Fibroblast of lung (primary cell): ENCODE measurements around the gene TIFAB. TPM values are rescaled to one million over a fixed set of nuclear protein-coding genes. Genes with fewer than 3 reads are reported as not detected.

ENCODE experiments used
- DNase-seq, 2 donors: peaks; one replicate each; pipeline versions ENCODE4 v3.0.0 to v3.0.0-alpha.2; 2010; ENCODE audit warnings: low read depth in 2 of 2
- H2AFZ ChIP-seq: 2 replicates; pipeline ENCODE4 v1.5.1; 2012; ENCODE audit warnings: low read length, control low read depth, inconsistent platforms
- H3K27ac ChIP-seq: 2 replicates; pipeline ENCODE4 v1.5.1; 2011; ENCODE audit warnings: low read length, control low read depth; ENCODE audit not compliant: insufficient read depth
- H3K27me3 ChIP-seq: 2 replicates; pipeline ENCODE4 v1.5.1; 2011; ENCODE audit warnings: mild to moderate bottlenecking, low read length; ENCODE audit not compliant: control insufficient read depth, insufficient read depth
- H3K36me3 ChIP-seq: 2 replicates; pipeline ENCODE4 v1.5.1; 2011; ENCODE audit warnings: low read length; ENCODE audit not compliant: control insufficient read depth, insufficient read depth
- H3K4me1 ChIP-seq: 2 replicates; pipeline ENCODE4 v1.5.1; 2011; ENCODE audit warnings: low read length; ENCODE audit not compliant: control insufficient read depth, insufficient read depth; ENCODE audit errors: extremely low read depth
- H3K4me2 ChIP-seq: 2 replicates; pipeline ENCODE4 v1.5.1; 2011; ENCODE audit warnings: low read length, control low read depth; ENCODE audit not compliant: insufficient read depth; ENCODE audit errors: extremely low read depth
- H3K4me3 ChIP-seq, 4 experiments: fragments of 200-600 bp in 1 of 4; sonication (generic) in 1 of 4; replicated peaks in 1 of 4; 2 replicates each; pipeline ENCODE4 v1.5.1; 2011 to 2016; ENCODE audit warnings: low read length in 4 of 4, low read depth in 3 of 4, mild to moderate bottlenecking in 3 of 4, control low read depth in 2 of 4, inconsistent platforms in 1 of 4, mixed read lengths in 1 of 4; ENCODE audit not compliant: insufficient read depth in 1 of 4; ENCODE audit errors: control extremely low read depth in 1 of 4
- H3K79me2 ChIP-seq: 2 replicates; pipeline ENCODE4 v1.5.1; 2012; ENCODE audit warnings: mild to moderate bottlenecking, low read length, inconsistent platforms; ENCODE audit not compliant: control insufficient read depth, insufficient read depth
- H3K9ac ChIP-seq: 2 replicates; pipeline ENCODE4 v1.5.1; 2011; ENCODE audit warnings: mild to moderate bottlenecking, low read length, control low read depth; ENCODE audit not compliant: insufficient read depth
- H3K9me3 ChIP-seq: 2 replicates; pipeline ENCODE4 v1.5.1; 2012; ENCODE audit warnings: low read depth, low read length; ENCODE audit not compliant: control insufficient read depth, insufficient read depth
- H4K20me1 ChIP-seq: 2 replicates; pipeline ENCODE4 v1.5.1; 2011; ENCODE audit warnings: low read length; ENCODE audit not compliant: control insufficient read depth, insufficient read depth; ENCODE audit errors: extremely low read depth
- EZH2 ChIP-seq: IDR thresholded peaks from 2 replicates; pipeline ENCODE4 v1.5.1; 2012; ENCODE audit warnings: low read length, control low read depth, mild to moderate bottlenecking; ENCODE audit errors: missing control alignments
- polyA plus RNA-seq, 2 donors: library from polyadenylated mRNA; depleted of rRNA in 1 of 2; stranded (reverse) in 1 of 2; unstranded in 1 of 2; fragments of >200 nt; gene quantifications; 2 replicates each; pipeline ENCODE4 v1.2.1, GENCODE V29; 2011 to 2012; ENCODE audit warnings: missing spikeins in 1 of 2
- total RNA-seq: library from RNA; depleted of rRNA; stranded (reverse); fragments of >200 nt; gene quantifications from 2 replicates; pipeline ENCODE4 v1.2.1, GENCODE V29; 2014
- TF ChIP-seq, protein P1 (sequence below), 2 donors: IDR thresholded peaks in 1 of 2; conservative IDR thresholded peaks in 1 of 2; 1 replicate in 1 of 2; 2 replicates in 1 of 2; pipeline ENCODE4 v1.5.1; 2011 to 2012; ENCODE audit warnings: low read length in 2 of 2, control low read depth in 1 of 2, inconsistent platforms in 1 of 2, low read depth in 1 of 2, mild to moderate bottlenecking in 1 of 2

TIFAB gene
- total and polyA plus RNA-seq, 2 donors (not counting 1 experiment from before 2014, with no cell fraction given) = not detected

GRCh38 chr5:135438636-135439221 lies 13.4 kb downstream of the TIFAB start:
- Histone ChIP-seq H3K27me3 (no peaks in the 10 kb centered on the region), H3K4me3 (no peak overlapping the region), H3K4me2 (no peak overlapping the region), H3K9ac (no peak overlapping the region), H3K27ac (peak overlapping the region; percentile 5), H4K20me1 (no peaks in the 10 kb centered on the region), H3K36me3 (no peaks in the 10 kb centered on the region), H3K79me2 (no peaks in the 10 kb centered on the region), H3K9me3 (no peaks in the 10 kb centered on the region), H3K4me1 (peaks cover 22% of the 10 kb centered on the region), H2AFZ (no peak overlapping the region)
- TF ChIP-seq, protein P1, sequence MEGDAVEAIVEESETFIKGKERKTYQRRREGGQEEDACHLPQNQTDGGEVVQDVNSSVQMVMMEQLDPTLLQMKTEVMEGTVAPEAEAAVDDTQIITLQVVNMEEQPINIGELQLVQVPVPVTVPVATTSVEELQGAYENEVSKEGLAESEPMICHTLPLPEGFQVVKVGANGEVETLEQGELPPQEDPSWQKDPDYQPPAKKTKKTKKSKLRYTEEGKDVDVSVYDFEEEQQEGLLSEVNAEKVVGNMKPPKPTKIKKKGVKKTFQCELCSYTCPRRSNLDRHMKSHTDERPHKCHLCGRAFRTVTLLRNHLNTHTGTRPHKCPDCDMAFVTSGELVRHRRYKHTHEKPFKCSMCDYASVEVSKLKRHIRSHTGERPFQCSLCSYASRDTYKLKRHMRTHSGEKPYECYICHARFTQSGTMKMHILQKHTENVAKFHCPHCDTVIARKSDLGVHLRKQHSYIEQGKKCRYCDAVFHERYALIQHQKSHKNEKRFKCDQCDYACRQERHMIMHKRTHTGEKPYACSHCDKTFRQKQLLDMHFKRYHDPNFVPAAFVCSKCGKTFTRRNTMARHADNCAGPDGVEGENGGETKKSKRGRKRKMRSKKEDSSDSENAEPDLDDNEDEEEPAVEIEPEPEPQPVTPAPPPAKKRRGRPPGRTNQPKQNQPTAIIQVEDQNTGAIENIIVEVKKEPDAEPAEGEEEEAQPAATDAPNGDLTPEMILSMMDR (conservative IDR thresholded peaks at IDR 0.05 in 1 of 2, IDR thresholded peaks at IDR 0.05 in 1 of 2; ENCODE audit: low read depth in 1 of 2, low read length in 2 of 2) = no peak
- TF ChIP-seq EZH2 = no peak
- DNase-seq = no peak

DNA sequence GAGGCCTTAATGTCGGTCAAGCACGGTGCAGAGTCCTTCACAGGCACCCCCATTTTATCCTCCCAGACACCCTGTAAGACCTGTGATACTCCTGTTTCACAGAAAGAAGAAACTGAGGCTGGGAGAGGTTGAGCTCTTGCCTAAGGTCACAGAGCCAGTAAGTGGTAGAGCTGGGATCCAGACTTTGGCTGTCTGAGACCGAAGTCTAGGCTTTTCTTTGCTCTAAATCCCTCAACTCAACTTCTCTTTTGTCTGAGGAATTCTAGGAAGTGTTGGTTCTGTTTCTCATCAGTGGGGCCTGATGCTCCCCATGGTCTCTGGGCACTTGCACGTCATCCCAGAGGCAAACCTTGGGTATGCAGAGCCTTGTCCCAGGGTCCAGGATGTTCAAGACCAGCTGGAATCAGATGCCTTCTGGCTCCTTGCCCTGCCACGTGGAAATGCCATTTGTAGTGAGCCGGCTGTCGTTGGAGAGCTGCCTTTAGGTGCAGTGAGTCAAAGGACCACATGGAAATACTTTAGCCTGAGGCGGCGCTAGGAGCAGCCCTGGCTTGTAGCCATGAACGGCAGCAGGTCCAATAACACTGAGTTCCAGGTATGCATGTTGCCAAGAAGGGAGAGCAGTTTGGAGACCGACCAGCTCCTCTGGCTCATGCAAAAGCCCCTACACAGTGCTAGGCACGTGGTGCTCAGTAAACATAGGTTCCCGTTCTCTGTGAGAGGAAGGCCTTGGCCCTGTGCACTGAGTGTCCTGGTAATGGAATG lies 14.2 kb downstream of the TIFAB start:
- DNase-seq = peak; percentile 76 to 94
- no peaks in the 10 kb centered on the region for H3K79me2 ChIP-seq
- TF ChIP-seq EZH2 = no peak
- TF ChIP-seq, protein P1 (conservative IDR thresholded peaks at IDR 0.05 in 1 of 2, IDR thresholded peaks at IDR 0.05 in 1 of 2; ENCODE audit: low read depth in 1 of 2, low read length in 2 of 2) = no peak
- H3K4me1 ChIP-seq = peaks cover 22% of the 10 kb centered on the region
- H3K9ac ChIP-seq = no peak overlapping the region
- no peaks in the 10 kb centered on the region for H3K36me3 ChIP-seq
- H2AFZ ChIP-seq = no peak overlapping the region
- H3K9me3 ChIP-seq = no peaks in the 10 kb centered on the region
- H3K4me2 ChIP-seq = peak overlapping the region; percentile 19
- peak overlapping the region; percentile 34 for H3K27ac ChIP-seq
- no peaks in the 10 kb centered on the region for H3K27me3 ChIP-seq
- no peak overlapping the region for H3K4me3 ChIP-seq
- no peaks in the 10 kb centered on the region for H4K20me1 ChIP-seq

DNA sequence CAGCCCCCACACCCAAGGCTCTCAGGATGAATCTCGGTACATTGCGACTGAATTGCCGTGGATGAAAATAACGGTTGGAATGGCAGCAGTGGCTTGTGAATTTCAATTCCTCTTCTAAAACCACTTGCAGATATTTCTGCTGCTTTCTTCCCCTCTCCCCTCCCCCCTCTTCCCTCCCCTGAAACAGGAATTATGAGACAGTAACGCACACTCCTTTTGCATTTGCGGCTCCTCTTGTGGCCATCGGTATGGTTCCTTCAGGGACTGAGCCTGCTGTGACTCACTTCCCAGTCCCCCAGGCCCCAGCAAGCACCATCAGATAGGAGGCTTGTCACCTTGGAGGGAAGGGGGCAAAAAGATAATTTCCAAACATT lies 14.7 kb downstream of the TIFAB start:
- H3K27ac ChIP-seq = peak overlapping the region; percentile 34
- no peak overlapping the region for H3K4me3 ChIP-seq
- H3K9ac ChIP-seq = no peak overlapping the region
- H3K27me3 ChIP-seq = no peaks in the 10 kb centered on the region
- H3K79me2 ChIP-seq = no peaks in the 10 kb centered on the region
- H3K36me3 ChIP-seq = no peaks in the 10 kb centered on the region
- no peak overlapping the region for H2AFZ ChIP-seq
- H3K9me3 ChIP-seq = no peaks in the 10 kb centered on the region
- no peak for TF ChIP-seq EZH2
- TF ChIP-seq, protein P1 (conservative IDR thresholded peaks at IDR 0.05 in 1 of 2, IDR thresholded peaks at IDR 0.05 in 1 of 2; ENCODE audit: low read depth in 1 of 2, low read length in 2 of 2) = no peak
- H3K4me2 ChIP-seq = no peak overlapping the region
- H4K20me1 ChIP-seq = no peaks in the 10 kb centered on the region
- H3K4me1 ChIP-seq = peaks cover 22% of the 10 kb centered on the region
- DNase-seq = peak in 1 of 2 donors; percentile 48
